Measurements from ENCODE around the gene CSKMT. TPM values are rescaled to one million over a fixed set of nuclear protein-coding genes. Genes with fewer than 3 reads are reported as not detected.
"Not testable (repeated sequence)": the region's sequence is repeated elsewhere in the genome, so short reads cannot be mapped to it uniquely, and the experiment has no call there.

Gene CSKMT
- total and polyA plus RNA-seq, 8 donors = 4.0 to 25.4 (median 7.7) TPM

DNA sequence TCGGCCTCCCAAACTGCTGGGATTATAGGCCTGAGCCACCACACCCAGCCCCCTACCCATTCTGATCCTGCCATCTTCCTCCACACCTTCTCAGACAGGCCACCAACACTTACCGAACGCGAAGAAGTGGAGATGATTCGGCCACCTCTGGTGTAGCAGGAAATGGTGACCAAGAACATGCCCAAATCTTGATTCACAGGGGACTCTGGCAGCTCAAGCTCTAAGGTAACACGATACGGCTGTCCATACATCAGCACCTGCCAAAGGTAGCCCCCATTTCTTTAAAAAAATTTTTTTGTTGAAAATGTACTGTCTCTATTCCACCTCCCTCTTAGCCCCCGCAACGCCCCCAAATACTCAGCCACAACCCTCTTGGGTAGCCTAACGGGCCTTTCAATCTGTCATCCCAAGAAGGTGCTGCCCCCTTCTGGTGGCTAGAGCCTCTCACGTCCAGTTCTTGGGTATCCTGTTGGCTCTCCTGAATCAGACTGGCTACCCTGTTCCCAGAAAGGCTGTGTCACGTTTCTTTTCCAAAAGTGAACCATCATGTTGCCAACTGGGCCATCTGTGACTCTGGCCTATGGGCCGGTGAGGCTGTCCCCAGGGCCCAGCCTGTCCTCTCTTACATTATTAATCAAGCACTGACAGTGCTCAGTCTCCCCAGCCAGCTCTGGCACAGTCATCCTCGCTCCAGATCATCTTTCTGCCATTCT lies 29.5 kb downstream of the CSKMT start:
- Histone ChIP-seq H3K27me3 (no peaks in the 10 kb centered on the region), H3K4me3 (no peak overlapping the region), H3K9me3 (no peaks in the 10 kb centered on the region), H3K36me3 (peaks cover 0 to 18% (median 0%) of the 10 kb centered on the region in 3 donors), H3K27ac (no peak overlapping the region), H3K4me1 (peaks cover 0 to 3% (median 0%) of the 10 kb centered on the region in 3 donors)
- FAIRE-seq (no peak), ATAC-seq (peak; percentile 77 to 96 (median 92)), DNase-seq (peak; percentile 68 to 81 (median 78))
- intact Hi-C loops (cut with DNase I) = loop anchor here in 1 of 3 donors (10.0 kb wide), 1 partner anchor 300 kb away; no protein-coding TSS in a partner anchor
- 44 to 52% methylated on average over 14 of the region's 14 CpGs for WGBS, 2 donors
- TF ChIP-seq, protein P1, sequence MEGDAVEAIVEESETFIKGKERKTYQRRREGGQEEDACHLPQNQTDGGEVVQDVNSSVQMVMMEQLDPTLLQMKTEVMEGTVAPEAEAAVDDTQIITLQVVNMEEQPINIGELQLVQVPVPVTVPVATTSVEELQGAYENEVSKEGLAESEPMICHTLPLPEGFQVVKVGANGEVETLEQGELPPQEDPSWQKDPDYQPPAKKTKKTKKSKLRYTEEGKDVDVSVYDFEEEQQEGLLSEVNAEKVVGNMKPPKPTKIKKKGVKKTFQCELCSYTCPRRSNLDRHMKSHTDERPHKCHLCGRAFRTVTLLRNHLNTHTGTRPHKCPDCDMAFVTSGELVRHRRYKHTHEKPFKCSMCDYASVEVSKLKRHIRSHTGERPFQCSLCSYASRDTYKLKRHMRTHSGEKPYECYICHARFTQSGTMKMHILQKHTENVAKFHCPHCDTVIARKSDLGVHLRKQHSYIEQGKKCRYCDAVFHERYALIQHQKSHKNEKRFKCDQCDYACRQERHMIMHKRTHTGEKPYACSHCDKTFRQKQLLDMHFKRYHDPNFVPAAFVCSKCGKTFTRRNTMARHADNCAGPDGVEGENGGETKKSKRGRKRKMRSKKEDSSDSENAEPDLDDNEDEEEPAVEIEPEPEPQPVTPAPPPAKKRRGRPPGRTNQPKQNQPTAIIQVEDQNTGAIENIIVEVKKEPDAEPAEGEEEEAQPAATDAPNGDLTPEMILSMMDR (IDR thresholded peaks at IDR 0.05) = peak; percentile 42 to 75 (median 68)

DNA sequence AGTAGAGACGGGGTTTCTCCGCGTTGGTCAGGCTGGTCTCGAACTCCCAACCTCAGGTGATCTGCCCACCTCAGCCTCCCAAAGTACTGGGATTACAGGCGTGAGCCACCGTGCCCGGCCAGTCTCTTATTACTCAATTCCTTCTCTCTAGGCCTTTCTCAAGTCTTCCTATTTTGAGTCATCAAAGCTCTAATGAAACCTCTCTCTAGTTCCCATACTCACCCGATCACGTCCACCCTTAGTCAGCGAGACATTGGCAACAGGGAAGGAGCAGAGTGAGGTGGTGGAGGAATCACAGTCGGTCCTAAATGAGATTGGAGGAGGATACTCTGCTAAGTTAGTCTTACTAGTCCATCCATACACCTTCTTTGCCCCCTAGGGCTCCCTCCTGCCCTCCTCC lies 37.1 kb downstream of the CSKMT start:
- FAIRE-seq (no peak), DNase-seq (no peak)

DNA sequence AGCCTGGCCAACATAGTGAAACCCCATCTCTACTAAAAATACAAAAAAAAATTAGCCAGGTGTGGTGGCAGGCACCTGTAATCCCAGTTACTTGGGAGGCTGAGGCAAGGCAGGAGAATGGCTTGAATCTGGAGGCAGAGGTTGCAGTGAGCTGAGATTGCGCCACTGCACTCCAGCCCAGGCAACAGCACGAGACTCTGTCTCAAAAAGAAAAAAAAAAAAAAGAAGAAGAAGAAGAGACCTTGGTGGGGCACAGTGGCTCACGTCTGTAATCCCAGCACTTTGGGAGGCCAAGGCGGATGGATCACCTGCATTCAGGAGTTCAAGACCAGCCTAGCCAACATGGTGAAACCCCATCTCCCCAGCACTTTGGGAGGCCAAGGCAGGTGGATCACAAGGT lies 38.8 kb downstream of the CSKMT start:
- H3K27me3 ChIP-seq; intact Hi-C loops (cut with DNase I); DNase-seq; ATAC-seq; H3K36me3 ChIP-seq; FAIRE-seq; H3K4me3 ChIP-seq; H3K27ac ChIP-seq; H3K9me3 ChIP-seq: not testable (repeated sequence)
- 86 to 98% methylated on average over 4 of the region's 4 CpGs for WGBS, 2 donors
- H3K4me1 ChIP-seq = peaks cover 15 to 26% (median 22%) of the 10 kb centered on the region in 3 donors

More for the DNA sequence above, 37.1 kb downstream of the CSKMT start:
- Histone ChIP-seq H3K4me3 (no peak overlapping the region), H3K27ac (no peak overlapping the region), H3K9me3 (no peaks in the 10 kb centered on the region), H3K36me3 (peaks cover 0 to 8% (median 0%) of the 10 kb centered on the region in 3 donors), H3K27me3 (no peaks in the 10 kb centered on the region), H3K4me1 (peaks cover 8 to 18% (median 14%) of the 10 kb centered on the region in 3 donors)
- no peak for ATAC-seq
- intact Hi-C loops (cut with DNase I) = no loop called here
- WGBS, 2 donors = 91 to 93% methylated on average over 7 to 11 of the region's 11 CpGs
- TF ChIP-seq, protein P1 (IDR thresholded peaks at IDR 0.05) = no peak

DNA sequence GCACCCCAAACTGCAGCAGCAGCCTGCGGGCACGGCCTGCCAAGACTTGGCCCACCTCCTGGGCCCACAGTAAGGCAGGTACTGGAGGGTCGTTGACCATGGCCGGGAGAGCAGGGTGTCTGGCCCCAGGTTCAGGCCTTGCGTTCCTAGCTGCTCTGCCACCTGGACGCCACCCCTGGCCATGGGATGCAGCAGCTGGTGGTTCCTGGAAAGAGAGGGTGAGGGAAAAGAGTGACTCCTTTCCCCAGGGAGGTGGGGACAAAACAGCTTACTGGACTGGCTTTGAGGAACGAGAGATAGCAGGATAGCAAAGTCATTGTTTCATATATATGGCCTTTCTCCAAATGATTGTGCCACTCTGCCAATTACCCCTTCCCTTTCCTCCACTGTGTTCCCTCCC lies 40.3 kb downstream of the CSKMT start:
- peak; percentile 5 to 24 (median 8) for ATAC-seq
- peak overlapping the region in 3 of 4 donors; percentile 50 to 73 (median 62) for H3K4me3 ChIP-seq

More for the DNA sequence above, 40.3 kb downstream of the CSKMT start:
- H3K27ac ChIP-seq = peak overlapping the region; percentile 82 to 90 (median 88)
- peaks cover 20 to 31% (median 22%) of the 10 kb centered on the region in 3 donors for H3K4me1 ChIP-seq
- peaks cover 0 to 8% (median 0%) of the 10 kb centered on the region in 3 donors for H3K36me3 ChIP-seq
- intact Hi-C loops (cut with DNase I) = no loop called here
- H3K27me3 ChIP-seq = no peaks in the 10 kb centered on the region
- TF ChIP-seq, protein P1 (IDR thresholded peaks at IDR 0.05) = no peak
- H3K9me3 ChIP-seq = no peaks in the 10 kb centered on the region
- FAIRE-seq (no peak), DNase-seq (peak; percentile 47 to 78 (median 60))
- WGBS, 2 donors = 8 to 14% methylated on average over 7 of the region's 7 CpGs

Measured in pancreas (tissue), 10 donors.